ENCODE data around the gene PSMB3. TPM values are rescaled to one million over a fixed set of nuclear protein-coding genes. Genes with fewer than 3 reads are reported as not detected.

The PSMB3 gene
- total and polyA plus RNA-seq, 2 donors from 2014 or later: 156 to 347 TPM

GRCh38 chr17:38731526-38732294 lies 20.8 kb upstream of the PSMB3 start:
- FAIRE-seq (no peak), DNase-seq (peak in 1 of 5 donors; percentile 40)
- intact Hi-C loops (cut with DNase I): loop anchor here (5.0 kb wide), 1 partner anchor 59 kb away; the partner anchor contains the start of gene EPOP
- Histone ChIP-seq H3K9me3 (ENCODE audit: control insufficient read depth in 2 of 3, insufficient read depth in 1 of 3, low read length in 3 of 3) (no peaks in the 10 kb centered on the region), H3K4me3 (ENCODE audit: low read length in 3 of 3) (peak overlapping the region in 2 of 3 donors; percentile 74 to 94), H3K36me3 (ENCODE audit: control insufficient read depth in 2 of 3, insufficient read depth in 3 of 3, low read length in 3 of 3) (peaks cover 2 to 12% (median 3%) of the 10 kb centered on the region in 3 donors), H3K9ac (ENCODE audit: low read length in 3 of 3) (peak overlapping the region in 1 of 3 donors; percentile 91), H3K27ac (ENCODE audit: low read depth in 2 of 2, low read length in 2 of 2) (peak overlapping the region; percentile 95 to 97), H3K27me3 (ENCODE audit: control insufficient read depth, insufficient read depth, low read length) (no peaks in the 10 kb centered on the region), H3K4me1 (ENCODE audit: control insufficient read depth in 2 of 3, insufficient read depth in 2 of 3, low read depth in 1 of 3, low read length in 3 of 3) (peaks cover 0 to 47% (median 37%) of the 10 kb centered on the region in 3 donors)
- TF ChIP-seq CTCF (IDR thresholded peaks at IDR 0.05; ENCODE audit: borderline replicate concordance, extremely low read depth, insufficient read depth): no peak

GRCh38 chr17:38732376-38733281 lies 19.9 kb upstream of the PSMB3 start:
- Histone ChIP-seq H3K4me1 (ENCODE audit: control insufficient read depth in 2 of 3, insufficient read depth in 2 of 3, low read depth in 1 of 3, low read length in 3 of 3) (peaks cover 0 to 47% (median 37%) of the 10 kb centered on the region in 3 donors), H3K9ac (ENCODE audit: low read length in 3 of 3) (peak overlapping the region in 1 of 3 donors; percentile 91), H3K27me3 (ENCODE audit: control insufficient read depth, insufficient read depth, low read length) (no peaks in the 10 kb centered on the region), H3K9me3 (ENCODE audit: control insufficient read depth in 2 of 3, insufficient read depth in 1 of 3, low read length in 3 of 3) (no peaks in the 10 kb centered on the region), H3K36me3 (ENCODE audit: control insufficient read depth in 2 of 3, insufficient read depth in 3 of 3, low read length in 3 of 3) (peaks cover 2 to 17% (median 8%) of the 10 kb centered on the region in 3 donors), H3K27ac (ENCODE audit: low read depth in 2 of 2, low read length in 2 of 2) (peak overlapping the region; percentile 95 to 97), H3K4me3 (ENCODE audit: low read length in 3 of 3) (peak overlapping the region in 1 of 3 donors; percentile 94)
- no peak for TF ChIP-seq CTCF (IDR thresholded peaks at IDR 0.05; ENCODE audit: borderline replicate concordance, extremely low read depth, insufficient read depth)
- no peak for FAIRE-seq
- intact Hi-C loops (cut with DNase I): loop anchor here (5.0 kb wide), 1 partner anchor 60 kb away; the partner anchor contains the start of gene EPOP
- peak in 2 of 5 donors; percentile 47 to 48 for DNase-seq

GRCh38 chr17:38733282-38733981 lies 19.1 kb upstream of the PSMB3 start:
- Histone ChIP-seq H3K36me3 (ENCODE audit: control insufficient read depth in 2 of 3, insufficient read depth in 3 of 3, low read length in 3 of 3) (peaks cover 2 to 23% (median 12%) of the 10 kb centered on the region in 3 donors), H3K9ac (ENCODE audit: low read length in 3 of 3) (peak overlapping the region in 2 of 3 donors; percentile 51 to 91), H3K4me3 (ENCODE audit: low read length in 3 of 3) (no peak overlapping the region), H3K4me1 (ENCODE audit: control insufficient read depth in 2 of 3, insufficient read depth in 2 of 3, low read depth in 1 of 3, low read length in 3 of 3) (peaks cover 0 to 47% (median 37%) of the 10 kb centered on the region in 3 donors), H3K9me3 (ENCODE audit: control insufficient read depth in 2 of 3, insufficient read depth in 1 of 3, low read length in 3 of 3) (no peaks in the 10 kb centered on the region), H3K27ac (ENCODE audit: low read depth in 2 of 2, low read length in 2 of 2) (peak overlapping the region; percentile 54 to 77), H3K27me3 (ENCODE audit: control insufficient read depth, insufficient read depth, low read length) (no peaks in the 10 kb centered on the region)
- FAIRE-seq (no peak), DNase-seq (peak in 1 of 5 donors; percentile 51)
- intact Hi-C loops (cut with DNase I): loop anchor here (5.0 kb wide), 1 partner anchor 61 kb away; the partner anchor contains the start of gene EPOP
- TF ChIP-seq CTCF (IDR thresholded peaks at IDR 0.05; ENCODE audit: borderline replicate concordance, extremely low read depth, insufficient read depth): no peak
